Measurements from ENCODE around the gene CNGB1. TPM values are rescaled to one million over a fixed set of nuclear protein-coding genes. Genes with fewer than 3 reads are reported as not detected.

The CNGB1 gene
- total RNA-seq, 1 experiment from 2014 or later, result not detected

DNA sequence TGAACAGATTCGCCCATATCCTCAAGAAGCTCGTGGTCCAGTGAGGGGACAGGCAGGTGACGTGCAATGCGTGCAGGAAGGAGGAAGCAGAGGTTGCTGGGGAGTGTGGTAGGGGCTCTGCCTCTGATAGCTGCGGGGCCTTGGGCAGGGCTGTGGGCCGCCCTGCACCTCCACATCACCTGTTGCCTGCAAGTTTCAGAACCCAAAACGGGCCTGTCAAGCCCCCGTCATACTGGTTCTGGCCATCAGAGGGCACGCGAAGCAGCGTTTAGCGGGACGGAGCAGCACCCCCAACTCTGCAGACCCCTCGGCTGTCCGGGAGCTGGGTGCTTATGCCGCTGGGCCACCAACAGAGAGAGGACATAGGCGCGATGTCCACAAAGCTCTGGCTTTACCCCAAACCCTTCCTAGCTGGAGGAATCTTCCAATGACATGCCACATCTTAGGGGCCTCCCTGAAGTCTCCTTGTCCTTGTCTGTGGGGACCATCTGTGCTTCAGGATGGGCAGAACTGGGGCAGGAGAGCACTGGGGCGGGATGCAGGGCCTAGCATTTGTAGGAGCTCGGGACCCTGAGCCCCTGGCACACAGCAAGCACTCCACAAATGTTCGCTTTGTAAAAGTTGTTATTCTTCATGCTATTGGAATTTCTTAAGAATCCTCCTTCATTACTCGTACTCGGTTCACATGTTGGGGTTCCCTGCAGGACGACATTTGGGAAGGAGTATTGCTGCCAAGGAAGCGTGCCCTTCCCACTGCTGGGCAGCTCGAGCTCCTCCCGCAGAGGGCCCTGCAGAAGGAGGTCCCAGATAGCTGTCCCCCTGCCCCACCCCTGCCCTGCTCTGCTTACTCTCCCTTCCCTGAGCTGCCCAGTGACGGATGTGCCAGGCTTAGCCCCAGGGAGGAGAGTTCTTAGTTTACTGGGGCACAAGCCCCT lies 64.3 kb downstream of the CNGB1 start:
- Histone ChIP-seq H3K36me3 (ENCODE audit: control insufficient read depth in 1 of 2, insufficient read depth in 2 of 2, low read length in 2 of 2) (no peaks in the 10 kb centered on the region), H3K4me3 (replicated peaks in 1 of 2; ENCODE audit: low read depth in 1 of 2, low read length in 2 of 2) (no peak overlapping the region), H3K4me1 (ENCODE audit: control insufficient read depth in 1 of 2, insufficient read depth in 2 of 2, low read length in 2 of 2) (peaks cover 0 to under 1% of the 10 kb centered on the region in 2 experiments; a peak in 1 of 4 replicates), H3K4me2 (ENCODE audit: low read length) (no peak overlapping the region), H3K9ac (ENCODE audit: low read length) (no peak overlapping the region), H4K20me1 (ENCODE audit: insufficient read depth) (no peaks in the 10 kb centered on the region), H3K79me2 (ENCODE audit: insufficient read depth, low read length) (no peaks in the 10 kb centered on the region), H3K27me3 (ENCODE audit: insufficient read depth, low read length) (no peaks in the 10 kb centered on the region), H2AFZ (ENCODE audit: low read depth, low read length, poor library complexity, severe bottlenecking) (no peak overlapping the region), H3K9me3 (ENCODE audit: control insufficient read depth in 1 of 2, insufficient read depth in 1 of 2, low read depth in 1 of 2, low read length in 2 of 2) (no peaks in the 10 kb centered on the region), H3K27ac (ENCODE audit: low read depth, low read length) (no peak overlapping the region), H3K9me2 (ENCODE audit: insufficient read depth) (no peaks in the 10 kb centered on the region)
- CTCF ChIA-PET, result interaction anchor here (1.2 kb wide), 1 partner anchor 33 kb away, joined by 3 read pairs; no protein-coding TSS in a partner anchor
- RAD21 ChIA-PET (ENCODE audit: low non-redundant PET in 1 of 2, low total read pairs in 2 of 2, uncharacterized antibody in 2 of 2, unreplicated experiment in 2 of 2), result no interaction called here
- POLR2A ChIA-PET, result no interaction called here
- TF ChIP-seq, protein P1, sequence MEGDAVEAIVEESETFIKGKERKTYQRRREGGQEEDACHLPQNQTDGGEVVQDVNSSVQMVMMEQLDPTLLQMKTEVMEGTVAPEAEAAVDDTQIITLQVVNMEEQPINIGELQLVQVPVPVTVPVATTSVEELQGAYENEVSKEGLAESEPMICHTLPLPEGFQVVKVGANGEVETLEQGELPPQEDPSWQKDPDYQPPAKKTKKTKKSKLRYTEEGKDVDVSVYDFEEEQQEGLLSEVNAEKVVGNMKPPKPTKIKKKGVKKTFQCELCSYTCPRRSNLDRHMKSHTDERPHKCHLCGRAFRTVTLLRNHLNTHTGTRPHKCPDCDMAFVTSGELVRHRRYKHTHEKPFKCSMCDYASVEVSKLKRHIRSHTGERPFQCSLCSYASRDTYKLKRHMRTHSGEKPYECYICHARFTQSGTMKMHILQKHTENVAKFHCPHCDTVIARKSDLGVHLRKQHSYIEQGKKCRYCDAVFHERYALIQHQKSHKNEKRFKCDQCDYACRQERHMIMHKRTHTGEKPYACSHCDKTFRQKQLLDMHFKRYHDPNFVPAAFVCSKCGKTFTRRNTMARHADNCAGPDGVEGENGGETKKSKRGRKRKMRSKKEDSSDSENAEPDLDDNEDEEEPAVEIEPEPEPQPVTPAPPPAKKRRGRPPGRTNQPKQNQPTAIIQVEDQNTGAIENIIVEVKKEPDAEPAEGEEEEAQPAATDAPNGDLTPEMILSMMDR (IDR thresholded peaks at IDR 0.05 in 2 of 3, conservative IDR thresholded peaks at IDR 0.05 in 1 of 3; ENCODE audit: borderline replicate concordance in 1 of 3, insufficient read depth in 1 of 3, low read depth in 2 of 3, low read length in 2 of 3), result peak in 2 of 3 experiments; percentile 12 to 30; a peak in 3 of 6 replicates
- TF ChIP-seq, protein P2, sequence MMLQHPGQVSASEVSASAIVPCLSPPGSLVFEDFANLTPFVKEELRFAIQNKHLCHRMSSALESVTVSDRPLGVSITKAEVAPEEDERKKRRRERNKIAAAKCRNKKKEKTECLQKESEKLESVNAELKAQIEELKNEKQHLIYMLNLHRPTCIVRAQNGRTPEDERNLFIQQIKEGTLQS (IDR thresholded peaks at IDR 0.05), result no peak
- BruUV-seq (replicated peaks), result no TSS peak
- intact Hi-C loops (cut with micrococcal nuclease), result no loop called here
- ATAC-seq, result peak; percentile 41
- no peak for DNase-seq (ENCODE audit: low read depth, low spot score)

DNA sequence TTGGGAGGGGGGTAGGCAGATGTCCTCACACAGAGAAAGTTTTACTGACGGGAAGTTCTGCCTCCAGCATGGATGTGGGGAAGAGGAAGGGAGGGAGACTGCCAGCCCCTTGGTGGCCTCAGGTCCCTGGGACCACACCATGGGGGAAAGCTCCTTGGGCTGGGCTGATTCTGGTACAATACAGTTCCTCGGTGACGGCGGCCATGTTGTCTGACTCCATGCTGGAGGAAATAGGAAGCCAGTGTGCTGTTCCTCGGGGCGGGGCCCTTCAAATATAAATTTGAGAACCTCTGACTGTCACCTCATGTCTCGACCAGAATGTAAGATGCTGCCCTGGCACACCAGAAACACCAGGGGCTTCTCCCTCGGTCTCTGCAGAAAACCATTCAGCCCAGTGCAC lies 66.8 kb downstream of the CNGB1 start:
- H3K9ac ChIP-seq (ENCODE audit: low read length), result no peak overlapping the region
- H3K27ac ChIP-seq (ENCODE audit: low read depth, low read length), result no peak overlapping the region
- ChIA-PET POLR2A (no interaction called here), CTCF (no interaction called here), RAD21 (ENCODE audit: low non-redundant PET in 1 of 2, low total read pairs in 2 of 2, uncharacterized antibody in 2 of 2, unreplicated experiment in 2 of 2) (no interaction called here)
- TF ChIP-seq SP1 (IDR thresholded peaks at IDR 0.05; ENCODE audit: low read depth) (no peak), POLR2AphosphoS5 (IDR thresholded peaks at IDR 0.05; ENCODE audit: low read depth, low read length) (no peak), SRF (IDR thresholded peaks at IDR 0.05; ENCODE audit: low read depth) (no peak)
- TF ChIP-seq, protein P3, sequence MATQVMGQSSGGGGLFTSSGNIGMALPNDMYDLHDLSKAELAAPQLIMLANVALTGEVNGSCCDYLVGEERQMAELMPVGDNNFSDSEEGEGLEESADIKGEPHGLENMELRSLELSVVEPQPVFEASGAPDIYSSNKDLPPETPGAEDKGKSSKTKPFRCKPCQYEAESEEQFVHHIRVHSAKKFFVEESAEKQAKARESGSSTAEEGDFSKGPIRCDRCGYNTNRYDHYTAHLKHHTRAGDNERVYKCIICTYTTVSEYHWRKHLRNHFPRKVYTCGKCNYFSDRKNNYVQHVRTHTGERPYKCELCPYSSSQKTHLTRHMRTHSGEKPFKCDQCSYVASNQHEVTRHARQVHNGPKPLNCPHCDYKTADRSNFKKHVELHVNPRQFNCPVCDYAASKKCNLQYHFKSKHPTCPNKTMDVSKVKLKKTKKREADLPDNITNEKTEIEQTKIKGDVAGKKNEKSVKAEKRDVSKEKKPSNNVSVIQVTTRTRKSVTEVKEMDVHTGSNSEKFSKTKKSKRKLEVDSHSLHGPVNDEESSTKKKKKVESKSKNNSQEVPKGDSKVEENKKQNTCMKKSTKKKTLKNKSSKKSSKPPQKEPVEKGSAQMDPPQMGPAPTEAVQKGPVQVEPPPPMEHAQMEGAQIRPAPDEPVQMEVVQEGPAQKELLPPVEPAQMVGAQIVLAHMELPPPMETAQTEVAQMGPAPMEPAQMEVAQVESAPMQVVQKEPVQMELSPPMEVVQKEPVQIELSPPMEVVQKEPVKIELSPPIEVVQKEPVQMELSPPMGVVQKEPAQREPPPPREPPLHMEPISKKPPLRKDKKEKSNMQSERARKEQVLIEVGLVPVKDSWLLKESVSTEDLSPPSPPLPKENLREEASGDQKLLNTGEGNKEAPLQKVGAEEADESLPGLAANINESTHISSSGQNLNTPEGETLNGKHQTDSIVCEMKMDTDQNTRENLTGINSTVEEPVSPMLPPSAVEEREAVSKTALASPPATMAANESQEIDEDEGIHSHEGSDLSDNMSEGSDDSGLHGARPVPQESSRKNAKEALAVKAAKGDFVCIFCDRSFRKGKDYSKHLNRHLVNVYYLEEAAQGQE (IDR thresholded peaks at IDR 0.05; ENCODE audit: low read depth), result no peak
- H3K9me2 ChIP-seq (ENCODE audit: insufficient read depth), result no peaks in the 10 kb centered on the region
- H3K27me3 ChIP-seq (ENCODE audit: insufficient read depth, low read length), result no peaks in the 10 kb centered on the region
- H3K4me1 ChIP-seq (ENCODE audit: control insufficient read depth in 1 of 2, insufficient read depth in 2 of 2, low read length in 2 of 2), result peaks cover 0 to 11% of the 10 kb centered on the region in 2 experiments; a peak in 2 of 4 replicates
- no peaks in the 10 kb centered on the region for H4K20me1 ChIP-seq (ENCODE audit: insufficient read depth)
- H3K79me2 ChIP-seq (ENCODE audit: insufficient read depth, low read length), result no peaks in the 10 kb centered on the region
- H2AFZ ChIP-seq (ENCODE audit: low read depth, low read length, poor library complexity, severe bottlenecking), result no peak overlapping the region
- H3K4me2 ChIP-seq (ENCODE audit: low read length), result no peak overlapping the region
- H3K9me3 ChIP-seq (ENCODE audit: control insufficient read depth in 1 of 2, insufficient read depth in 1 of 2, low read depth in 1 of 2, low read length in 2 of 2), result no peaks in the 10 kb centered on the region
- H3K4me3 ChIP-seq (replicated peaks in 1 of 2; ENCODE audit: low read depth in 1 of 2, low read length in 2 of 2), result no peak overlapping the region
- no TSS peak for BruUV-seq (replicated peaks)
- intact Hi-C loops (cut with micrococcal nuclease), result no loop called here
- DNase-seq (ENCODE audit: low read depth, low spot score), result no peak
- H3K36me3 ChIP-seq (ENCODE audit: control insufficient read depth in 1 of 2, insufficient read depth in 2 of 2, low read length in 2 of 2), result no peaks in the 10 kb centered on the region
- no peak for ATAC-seq

Measured in HCT116 (cell line).